Fibroblast of pulmonary artery (primary cell): Measurements from ENCODE around the gene RLN3.
"Not testable (repeated sequence)": the region's sequence is repeated elsewhere in the genome, so short reads cannot be mapped to it uniquely, and the experiment has no call there.

Source experiments
- DNase-seq: peaks from one replicate; pipeline ENCODE4 v3.0.0-alpha.2; 2010; ENCODE audit warnings: low read depth
- H3K4me3 ChIP-seq: replicated peaks from 2 replicates; pipeline ENCODE4 v1.5.1; 2011; ENCODE audit warnings: low read depth, mild to moderate bottlenecking, control low read depth, low read length, moderate library complexity
- TF ChIP-seq, protein P1 (sequence below): IDR thresholded peaks from 2 replicates; pipeline ENCODE4 v1.5.1; 2011; ENCODE audit warnings: mild to moderate bottlenecking, control low read depth, low read length, inconsistent platforms; ENCODE audit errors: missing control alignments

The RLN3 gene

DNA sequence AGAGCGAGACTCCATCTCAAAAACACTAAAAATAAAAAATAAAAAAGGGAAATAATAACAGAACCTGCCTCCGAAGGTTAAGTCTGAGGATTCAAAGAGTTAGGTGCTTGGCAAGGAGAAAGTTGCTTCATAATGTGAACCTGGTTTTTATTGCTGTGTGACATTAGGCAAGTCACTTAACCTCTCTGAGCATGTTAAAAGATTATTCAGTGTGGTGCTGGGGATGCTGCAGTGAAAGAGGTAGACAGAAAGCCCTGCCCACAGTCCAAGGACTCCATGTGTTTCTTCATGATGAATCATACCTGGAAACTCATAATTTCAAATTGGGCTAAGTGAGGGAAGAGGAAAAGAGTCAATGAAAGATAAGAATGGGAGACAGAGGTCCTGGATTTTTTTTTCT is 6.0 kb downstream of the RLN3 start:
- no peak overlapping the region for H3K4me3 ChIP-seq
- DNase-seq = no peak
- TF ChIP-seq, protein P1, sequence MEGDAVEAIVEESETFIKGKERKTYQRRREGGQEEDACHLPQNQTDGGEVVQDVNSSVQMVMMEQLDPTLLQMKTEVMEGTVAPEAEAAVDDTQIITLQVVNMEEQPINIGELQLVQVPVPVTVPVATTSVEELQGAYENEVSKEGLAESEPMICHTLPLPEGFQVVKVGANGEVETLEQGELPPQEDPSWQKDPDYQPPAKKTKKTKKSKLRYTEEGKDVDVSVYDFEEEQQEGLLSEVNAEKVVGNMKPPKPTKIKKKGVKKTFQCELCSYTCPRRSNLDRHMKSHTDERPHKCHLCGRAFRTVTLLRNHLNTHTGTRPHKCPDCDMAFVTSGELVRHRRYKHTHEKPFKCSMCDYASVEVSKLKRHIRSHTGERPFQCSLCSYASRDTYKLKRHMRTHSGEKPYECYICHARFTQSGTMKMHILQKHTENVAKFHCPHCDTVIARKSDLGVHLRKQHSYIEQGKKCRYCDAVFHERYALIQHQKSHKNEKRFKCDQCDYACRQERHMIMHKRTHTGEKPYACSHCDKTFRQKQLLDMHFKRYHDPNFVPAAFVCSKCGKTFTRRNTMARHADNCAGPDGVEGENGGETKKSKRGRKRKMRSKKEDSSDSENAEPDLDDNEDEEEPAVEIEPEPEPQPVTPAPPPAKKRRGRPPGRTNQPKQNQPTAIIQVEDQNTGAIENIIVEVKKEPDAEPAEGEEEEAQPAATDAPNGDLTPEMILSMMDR = no peak

DNA sequence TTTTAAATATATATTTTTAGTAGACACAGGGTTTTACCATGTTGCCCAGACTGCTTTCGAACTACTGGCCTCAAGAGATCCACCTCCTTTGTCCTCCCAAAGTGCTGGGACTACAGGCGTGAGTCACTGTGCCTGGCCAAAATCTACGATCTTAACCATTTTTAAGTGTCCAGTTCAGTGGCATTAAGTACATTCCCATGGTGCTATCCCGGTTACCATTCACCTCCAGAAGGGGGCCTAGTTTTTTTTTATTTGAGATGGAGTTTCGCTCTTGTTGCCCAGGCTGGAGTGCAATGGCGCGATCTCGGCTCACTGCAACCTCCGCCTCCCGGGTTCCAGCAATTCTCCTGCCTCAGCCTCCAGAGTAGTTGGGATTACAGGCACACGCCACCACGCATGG is 7.2 kb downstream of the RLN3 start:
- H3K4me3 ChIP-seq, DNase-seq: not testable (repeated sequence)

DNA sequence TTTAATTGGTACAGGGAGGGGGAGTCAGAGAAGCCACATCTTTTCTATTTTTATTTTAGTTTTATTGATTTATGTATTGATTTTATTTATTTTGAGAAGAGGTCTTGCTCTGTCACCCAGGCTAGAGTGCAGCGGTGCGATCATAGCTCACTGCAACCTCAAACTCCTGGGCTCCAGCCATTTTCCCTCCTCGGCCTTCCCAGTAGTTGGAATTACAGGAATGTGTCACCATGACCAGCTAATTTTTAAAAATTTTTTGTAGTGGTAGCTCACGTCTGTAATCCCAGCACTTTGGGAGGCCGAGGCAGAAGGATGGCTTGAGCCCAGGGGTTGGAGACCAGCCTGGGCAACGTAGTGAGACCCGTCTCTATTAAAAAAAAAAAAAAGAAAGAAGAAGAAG is 7.8 kb downstream of the RLN3 start:
- TF ChIP-seq, protein P1 = no peak
- no peak overlapping the region for H3K4me3 ChIP-seq
- no peak for DNase-seq

DNA sequence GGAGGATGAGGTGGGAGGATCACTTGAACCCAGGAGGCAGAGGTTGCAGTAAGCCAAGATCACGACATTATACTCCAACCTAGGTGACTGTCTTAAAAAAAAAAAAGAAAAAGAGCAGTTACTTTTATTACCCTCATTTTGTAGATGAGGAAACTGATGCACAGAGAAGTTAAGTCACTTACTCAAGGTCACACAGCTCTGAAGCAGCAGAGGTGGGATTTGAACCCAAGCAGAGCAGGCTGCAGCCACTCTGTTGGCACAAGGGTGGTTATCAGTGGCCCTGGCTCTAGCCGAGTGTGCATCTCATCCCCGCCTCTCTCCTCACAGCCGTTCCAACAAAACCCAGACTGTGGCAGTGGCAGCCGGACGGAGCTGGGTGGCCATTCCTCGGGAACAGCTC is 11.2 kb downstream of the RLN3 start:
- TF ChIP-seq, protein P1 = no peak
- no peak for DNase-seq
- no peak overlapping the region for H3K4me3 ChIP-seq

DNA sequence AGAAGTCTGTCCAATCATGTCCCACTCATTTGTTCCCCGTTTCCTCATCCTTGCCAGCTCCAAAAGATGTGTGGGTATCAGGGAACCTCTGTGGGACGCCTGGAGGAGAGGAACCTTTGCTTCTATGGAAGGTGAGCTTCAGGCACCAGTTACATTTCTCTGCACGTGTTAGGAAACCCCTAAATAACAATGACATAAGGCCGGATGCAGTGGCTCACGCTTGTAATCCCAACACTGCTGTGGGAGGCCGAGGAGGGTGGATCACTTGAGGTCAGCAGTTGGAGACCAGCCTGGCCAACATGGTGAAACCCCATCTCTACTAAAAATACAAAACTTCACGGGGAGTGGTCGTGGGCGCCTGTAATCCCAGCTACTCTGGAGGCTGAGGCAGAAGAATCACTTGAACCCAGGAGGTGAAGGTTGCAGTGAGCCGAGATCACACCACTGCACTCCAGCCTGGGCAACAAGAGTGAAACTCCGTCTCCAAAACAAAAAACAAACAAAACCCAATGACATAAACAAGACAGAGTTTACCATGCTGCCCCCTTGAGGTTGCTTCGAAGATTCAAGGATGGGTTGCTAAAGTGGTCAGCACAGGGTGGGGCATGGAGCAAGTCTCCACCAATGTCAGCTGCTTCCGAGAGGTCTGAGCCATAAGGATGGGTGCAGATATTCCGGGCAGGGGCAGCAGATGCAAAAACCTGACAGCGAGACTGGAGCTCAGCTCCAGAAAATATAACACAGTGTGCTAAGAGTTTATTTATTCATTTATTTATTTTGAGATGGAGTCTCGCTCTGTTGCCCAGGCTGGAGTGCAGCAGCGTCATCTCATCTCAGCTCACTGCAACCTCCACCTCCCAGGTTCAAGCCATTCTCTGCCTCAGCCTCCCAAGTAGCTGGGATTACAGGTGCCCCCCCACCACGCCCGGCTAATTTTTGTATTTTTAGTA is 15.0 kb downstream of the RLN3 start:
- TF ChIP-seq, protein P1 = peak; percentile 66
- DNase-seq = peak; percentile 88
- not testable (repeated sequence) for H3K4me3 ChIP-seq

DNA sequence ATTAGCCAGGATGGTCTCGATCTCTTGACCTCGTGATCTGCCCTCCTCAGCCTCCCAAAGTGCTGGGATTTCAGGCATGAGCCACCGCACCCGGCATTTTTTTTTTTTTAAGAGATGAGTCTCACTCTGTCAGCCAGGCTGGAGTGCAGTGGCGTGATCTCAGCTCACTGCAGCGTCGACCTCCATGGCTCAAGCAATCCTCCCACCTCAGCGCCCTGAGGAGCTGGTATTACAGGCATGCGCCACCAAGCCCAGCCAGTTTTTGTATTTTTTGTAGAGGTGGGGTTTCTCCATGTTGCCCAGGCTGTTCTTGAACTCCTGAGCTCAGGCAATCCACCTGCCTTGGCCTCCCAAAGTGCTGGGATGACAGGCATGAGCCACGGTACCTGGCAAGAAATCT is 19.9 kb downstream of the RLN3 start:
- not testable (repeated sequence) for DNase-seq, H3K4me3 ChIP-seq

DNA sequence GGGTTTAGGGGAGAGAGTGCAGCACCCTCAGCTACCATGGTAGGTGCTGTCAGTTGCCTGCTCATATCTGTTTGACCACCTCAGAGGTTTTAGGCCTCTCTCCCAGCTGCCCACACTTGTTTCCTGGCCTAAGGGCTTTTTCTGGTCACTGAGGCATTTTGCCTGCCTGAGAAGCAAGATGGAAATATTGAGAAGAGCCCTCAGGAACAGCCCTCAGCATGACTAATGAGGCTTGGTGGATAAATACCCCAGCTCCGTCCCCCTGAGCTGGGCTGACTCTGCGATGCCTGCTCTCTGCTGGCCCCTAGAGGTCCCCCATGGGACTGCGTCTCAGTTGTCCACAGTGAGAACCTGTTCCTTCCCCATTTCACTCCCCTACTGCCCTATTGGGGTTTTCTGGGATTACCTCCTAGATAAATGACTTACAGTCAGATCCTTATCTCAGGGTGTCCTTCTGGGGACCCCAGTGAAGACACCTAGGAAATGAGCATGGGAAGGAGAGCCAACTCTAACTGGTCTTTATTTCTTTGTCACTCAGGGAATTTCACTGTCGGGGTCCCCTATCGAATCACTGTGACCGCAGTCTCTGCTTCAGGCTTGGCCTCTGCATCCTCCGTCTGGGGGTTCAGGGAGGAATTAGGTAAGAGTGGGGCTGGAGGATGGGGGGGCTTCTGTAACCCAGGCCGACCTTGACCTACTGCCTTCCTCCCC is 20.6 kb downstream of the RLN3 start:
- DNase-seq = peak; percentile 27
- no peak overlapping the region for H3K4me3 ChIP-seq
- TF ChIP-seq, protein P1 = peak; percentile 89
